ENCODE data around the gene SELENOI.

DNA sequence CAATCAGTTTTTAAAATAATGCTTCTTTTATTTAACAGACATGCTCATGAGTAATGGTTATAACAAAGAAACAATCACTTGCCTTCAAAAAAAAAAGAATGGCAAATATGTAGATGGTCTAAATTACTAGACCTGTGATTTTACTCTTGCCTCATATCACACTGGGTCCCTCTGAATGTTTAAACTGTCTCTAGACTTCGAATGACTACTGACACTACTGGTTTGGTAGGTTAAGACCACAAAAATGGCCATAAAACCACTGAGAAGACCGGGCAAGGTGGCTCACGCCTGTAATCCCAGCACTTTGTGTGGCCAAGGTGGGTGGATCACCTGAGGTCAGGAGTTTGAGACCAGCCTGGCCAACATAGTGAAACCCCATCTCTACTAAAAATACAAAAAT, 5.1 kb upstream of the SELENOI start:
- TF ChIP-seq, protein P1, sequence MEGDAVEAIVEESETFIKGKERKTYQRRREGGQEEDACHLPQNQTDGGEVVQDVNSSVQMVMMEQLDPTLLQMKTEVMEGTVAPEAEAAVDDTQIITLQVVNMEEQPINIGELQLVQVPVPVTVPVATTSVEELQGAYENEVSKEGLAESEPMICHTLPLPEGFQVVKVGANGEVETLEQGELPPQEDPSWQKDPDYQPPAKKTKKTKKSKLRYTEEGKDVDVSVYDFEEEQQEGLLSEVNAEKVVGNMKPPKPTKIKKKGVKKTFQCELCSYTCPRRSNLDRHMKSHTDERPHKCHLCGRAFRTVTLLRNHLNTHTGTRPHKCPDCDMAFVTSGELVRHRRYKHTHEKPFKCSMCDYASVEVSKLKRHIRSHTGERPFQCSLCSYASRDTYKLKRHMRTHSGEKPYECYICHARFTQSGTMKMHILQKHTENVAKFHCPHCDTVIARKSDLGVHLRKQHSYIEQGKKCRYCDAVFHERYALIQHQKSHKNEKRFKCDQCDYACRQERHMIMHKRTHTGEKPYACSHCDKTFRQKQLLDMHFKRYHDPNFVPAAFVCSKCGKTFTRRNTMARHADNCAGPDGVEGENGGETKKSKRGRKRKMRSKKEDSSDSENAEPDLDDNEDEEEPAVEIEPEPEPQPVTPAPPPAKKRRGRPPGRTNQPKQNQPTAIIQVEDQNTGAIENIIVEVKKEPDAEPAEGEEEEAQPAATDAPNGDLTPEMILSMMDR (IDR thresholded peaks at IDR 0.05) = no peak
- TF ChIP-seq POLR2A (IDR thresholded peaks at IDR 0.05) = no peak
